Amniotic epithelial cell (primary cell): ENCODE data around the gene FGF14.

Experiments
- DNase-seq: peaks from one replicate; pipeline ENCODE4 v3.0.0-alpha.2; 2010; ENCODE audit warnings: low read depth

The FGF14 gene

GRCh38 chr13:101982903-101983302, 418.9 kb downstream of the FGF14 start:
- no peak for DNase-seq

- DNase-seq, result no peak
Measured at GRCh38 chr13:101979825-101980224, 422.0 kb downstream of the FGF14 start.

GRCh38 chr13:101978552-101979315, 423.1 kb downstream of the FGF14 start:
- no peak for DNase-seq

- no peak for DNase-seq
Measured at GRCh38 chr13:101977475-101977874, 424.4 kb downstream of the FGF14 start.

GRCh38 chr13:101972191-101972590, 429.7 kb downstream of the FGF14 start:
- no peak for DNase-seq

GRCh38 chr13:101970341-101970740, 431.5 kb downstream of the FGF14 start:
- no peak for DNase-seq

GRCh38 chr13:101967781-101968180, 434.1 kb downstream of the FGF14 start:
- no peak for DNase-seq

GRCh38 chr13:101967216-101967615, 434.6 kb downstream of the FGF14 start:
- peak; percentile 40 for DNase-seq

- peak; percentile 8 for DNase-seq
Measured at GRCh38 chr13:101965096-101965495, 436.8 kb downstream of the FGF14 start.

- DNase-seq, result no peak
Measured at GRCh38 chr13:101959016-101959415, 442.8 kb downstream of the FGF14 start.

GRCh38 chr13:101955764-101956163, 446.1 kb downstream of the FGF14 start:
- no peak for DNase-seq

- no peak for DNase-seq
Measured at GRCh38 chr13:101951114-101951513, 450.7 kb downstream of the FGF14 start.

- no peak for DNase-seq
Measured at GRCh38 chr13:101949681-101950080, 452.2 kb downstream of the FGF14 start.

GRCh38 chr13:101946401-101946800, 455.4 kb downstream of the FGF14 start:
- DNase-seq, result no peak

GRCh38 chr13:101945435-101945834, 456.4 kb downstream of the FGF14 start:
- no peak for DNase-seq

- DNase-seq, result no peak
Measured at GRCh38 chr13:101944521-101944920, 457.3 kb downstream of the FGF14 start.

GRCh38 chr13:101942535-101943157, 459.2 kb downstream of the FGF14 start:
- no peak for DNase-seq

- DNase-seq, result peak; percentile 44
Measured at GRCh38 chr13:101942038-101942437, 459.8 kb downstream of the FGF14 start.

- peak; percentile 26 for DNase-seq
Measured at GRCh38 chr13:101941095-101941783, 460.6 kb downstream of the FGF14 start.

GRCh38 chr13:101939370-101939769, 462.5 kb downstream of the FGF14 start:
- DNase-seq, result no peak

- no peak for DNase-seq
Measured at GRCh38 chr13:101935828-101936227, 466.0 kb downstream of the FGF14 start.

GRCh38 chr13:101931186-101931585, 470.7 kb downstream of the FGF14 start:
- DNase-seq, result no peak

- DNase-seq, result no peak
Measured at GRCh38 chr13:101930331-101930730, 471.5 kb downstream of the FGF14 start.
